MCF 10A (cell line): ENCODE results near the gene SUPT4H1. TPM values are rescaled to one million over a fixed set of nuclear protein-coding genes. Genes with fewer than 3 reads are reported as not detected.

Source experiments
- BruUV-seq: library from RNA; stranded (reverse); fragments of 400-500 nt; replicated peaks from 2 replicates; lab custom pipeline; 2021; lab: Mats Ljungman, UMichigan
- CTCF ChIA-PET: fragments of 300-600 bp; sonication (Branson Sonifier 250); formaldehyde crosslinking; extraction: SDS; loops from one replicate; lab custom pipeline; 2021; ENCODE audit warnings: antibody characterized with exemption, inconsistent platforms; lab: Yijun Ruan, JAX
- POLR2A ChIA-PET: fragments of 300-600, 350-650 bp; sonication (Branson Sonifier 250); formaldehyde crosslinking; extraction: SDS; loops from one replicate; lab custom pipeline; 2020; ENCODE audit warnings: antibody characterized with exemption, inconsistent platforms; lab: Yijun Ruan, JAX
- DNase-seq: peaks from one replicate; pipeline ENCODE4 v3.0.0-alpha.2; 2018; ENCODE audit not compliant: unreplicated experiment
- H3K27ac Mint-ChIP-seq: one replicate; pipeline ENCODE4 v1.8.0; 2022; ENCODE audit warnings: mild to moderate bottlenecking, low read depth, mixed read lengths; ENCODE audit not compliant: unreplicated experiment
- H3K27me3 Mint-ChIP-seq: one replicate; pipeline ENCODE4 v1.8.0; 2022; ENCODE audit warnings: mixed read lengths; ENCODE audit not compliant: insufficient read depth, unreplicated experiment
- H3K36me3 Mint-ChIP-seq: one replicate; pipeline ENCODE4 v1.8.0; 2022; ENCODE audit warnings: mild to moderate bottlenecking, moderate library complexity, mixed read lengths; ENCODE audit not compliant: insufficient read depth, unreplicated experiment
- H3K4me1 Mint-ChIP-seq: one replicate; pipeline ENCODE4 v1.8.0; 2022; ENCODE audit warnings: mixed read lengths; ENCODE audit not compliant: insufficient read depth, unreplicated experiment
- H3K4me3 Mint-ChIP-seq: one replicate; pipeline ENCODE4 v1.8.0; 2022; ENCODE audit warnings: mild to moderate bottlenecking, moderate library complexity, mixed read lengths; ENCODE audit not compliant: unreplicated experiment
- H3K9me3 Mint-ChIP-seq: one replicate; pipeline ENCODE4 v1.8.0; 2022; ENCODE audit warnings: mixed read lengths; ENCODE audit not compliant: unreplicated experiment
- CTCF ChIP-seq: fragments of 200-600 bp; IDR thresholded peaks from one replicate; pipeline ENCODE4 v1.8.0; 2022; ENCODE audit warnings: antibody characterized with exemption, mild to moderate bottlenecking; ENCODE audit not compliant: unreplicated experiment
- intact Hi-C: fragments of 100-400 bp; cut with micrococcal nuclease; formaldehyde crosslinking; loops from 2 replicates; pipeline ENCODE4 v1.14.1; 2022
- total RNA-seq: library from RNA; stranded (reverse); gene quantifications from 2 replicates; pipeline ENCODE4 v1.2.3, GENCODE V29; 2022

SUPT4H1 gene
- total RNA-seq, 1 experiment from 2014 or later, result 63.4 TPM

GRCh38 chr17:58328195-58329034 lies 23.6 kb downstream of the SUPT4H1 start, which contains the start of gene TSPOAP1:
Gene TSPOAP1, minus strand, starts transcription at chr17:58328795. Its CDS starts 875 bp downstream, at chr17:58327920.
- ChIA-PET POLR2A (interaction anchor here (1.4 kb wide), 1 partner anchor 23 kb away, joined by 6 read pairs; the partner anchor contains the start of gene SUPT4H1), CTCF (interaction anchor here (0.7 to 3.0 kb wide), 2 partner anchors 11 to 414 kb away, joined by 4 to 14 read pairs; no protein-coding TSS in a partner anchor)
- BruUV-seq, result no TSS peak
- Mint-ChIP-seq H3K27me3 (peaks cover 43% of the 10 kb centered on the region), H3K36me3 (no peaks in the 10 kb centered on the region), H3K9me3 (no peaks in the 10 kb centered on the region), H3K4me3 (no peak within 1 kb of the TSS), H3K4me1 (no peaks in the 10 kb centered on the region), H3K27ac (no peak within 1 kb of the TSS)
- intact Hi-C loops, result no loop called here
- DNase-seq, result no peak
- TF ChIP-seq CTCF, result no peak

GRCh38 chr17:58327363-58328194 lies 24.4 kb downstream of the SUPT4H1 start:
- H3K4me3 Mint-ChIP-seq, result no peak overlapping the region
- no peaks in the 10 kb centered on the region for H3K4me1 Mint-ChIP-seq
- intact Hi-C loops, result no loop called here
- H3K27ac Mint-ChIP-seq, result no peak overlapping the region
- no peaks in the 10 kb centered on the region for H3K9me3 Mint-ChIP-seq
- H3K27me3 Mint-ChIP-seq, result peaks cover 43% of the 10 kb centered on the region
- no peak for DNase-seq
- no peak for TF ChIP-seq CTCF
- CTCF ChIA-PET, result interaction anchor here (0.6 to 3.0 kb wide), 3 partner anchors 10 to 1292 kb away, joined by 3 to 14 read pairs (median 4); no protein-coding TSS in a partner anchor
- no peaks in the 10 kb centered on the region for H3K36me3 Mint-ChIP-seq
- POLR2A ChIA-PET, result interaction anchor here (1.4 kb wide), 1 partner anchor 24 kb away, joined by 6 read pairs; the partner anchor contains the start of gene SUPT4H1
- no TSS peak for BruUV-seq

DNA sequence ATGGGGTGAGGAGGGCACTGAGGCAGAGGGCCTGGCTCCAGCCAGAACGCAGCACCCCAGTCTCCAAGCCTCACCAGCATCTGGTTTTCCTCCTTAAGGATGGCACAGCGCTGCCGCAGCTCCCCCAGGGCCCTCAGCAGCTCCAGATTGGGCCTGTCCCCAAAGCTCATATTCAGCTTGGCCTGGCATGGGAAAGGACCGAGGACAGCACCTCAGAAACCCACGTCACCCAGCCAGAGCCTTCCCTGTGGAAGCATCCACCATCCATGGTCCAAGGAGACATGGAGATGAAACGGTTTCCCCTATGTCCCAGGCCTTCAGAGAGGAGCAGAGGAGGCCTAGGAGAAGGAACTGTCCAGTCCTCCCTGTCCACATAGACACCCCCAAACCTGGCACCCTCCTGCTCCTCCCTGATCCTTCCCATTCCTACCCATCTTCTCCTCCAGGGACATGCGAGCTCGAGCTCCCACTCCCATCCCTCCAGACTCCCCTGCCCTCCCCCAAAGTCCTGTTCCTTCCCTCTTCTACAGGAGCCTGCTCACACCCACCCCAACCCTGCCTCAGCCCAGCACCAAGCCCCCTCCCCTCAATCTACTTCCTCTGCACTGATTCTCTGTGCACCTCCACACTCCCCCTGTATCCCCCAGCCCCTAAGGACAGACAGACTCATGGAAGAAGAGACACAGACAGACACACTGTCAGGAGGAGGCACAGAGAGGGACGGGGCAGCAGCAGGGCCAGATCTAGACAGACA lies 25.2 kb downstream of the SUPT4H1 start:
- H3K27me3 Mint-ChIP-seq, result peaks cover 43% of the 10 kb centered on the region
- DNase-seq, result no peak
- ChIA-PET CTCF (interaction anchor here (3.0 kb wide), 1 partner anchor 10 kb away, joined by 14 read pairs; no protein-coding TSS in a partner anchor), POLR2A (interaction anchor here (1.4 kb wide), 1 partner anchor 25 kb away, joined by 6 read pairs; the partner anchor contains the start of gene SUPT4H1)
- no peaks in the 10 kb centered on the region for H3K36me3 Mint-ChIP-seq
- H3K9me3 Mint-ChIP-seq, result no peaks in the 10 kb centered on the region
- TF ChIP-seq CTCF, result no peak
- peaks cover under 1% of the 10 kb centered on the region for H3K4me1 Mint-ChIP-seq
- no TSS peak for BruUV-seq
- H3K4me3 Mint-ChIP-seq, result no peak overlapping the region
- intact Hi-C loops, result no loop called here
- no peak overlapping the region for H3K27ac Mint-ChIP-seq
